Fibroblast of mammary gland (primary cell): ENCODE data around the gene LGALS16.
"Not testable (repeated sequence)": the region's sequence is repeated elsewhere in the genome, so short reads cannot be mapped to it uniquely, and the experiment has no call there.

Source experiments
- DNase-seq: peaks from one replicate; pipeline ENCODE4 v3.0.0-alpha.2; 2010; ENCODE audit warnings: low read depth
- H3K4me3 ChIP-seq: 2 replicates; pipeline ENCODE4 v1.5.1; 2011; ENCODE audit warnings: low read depth, mild to moderate bottlenecking, low read length, moderate library complexity; ENCODE audit not compliant: control insufficient read depth
- CTCF ChIP-seq: conservative IDR thresholded peaks from 2 replicates; pipeline ENCODE4 v1.5.1; 2011; ENCODE audit warnings: low read depth, low read length, inconsistent platforms; ENCODE audit not compliant: control insufficient read depth, insufficient read depth

LGALS16 gene

GRCh38 chr19:39660661-39661060, 4.9 kb downstream of the LGALS16 start:
- H3K4me3 ChIP-seq = no peak overlapping the region
- TF ChIP-seq CTCF = no peak
- no peak for DNase-seq

GRCh38 chr19:39661565-39661964, 5.9 kb downstream of the LGALS16 start:
- TF ChIP-seq CTCF = no peak
- no peak for DNase-seq

GRCh38 chr19:39669860-39670259, 14.1 kb downstream of the LGALS16 start:
- not testable (repeated sequence) for H3K4me3 ChIP-seq, DNase-seq

More at GRCh38 chr19:39661565-39661964, 5.9 kb downstream of the LGALS16 start:
- H3K4me3 ChIP-seq = no peak overlapping the region

GRCh38 chr19:39670998-39671397, 15.3 kb downstream of the LGALS16 start:
- TF ChIP-seq CTCF = no peak
- H3K4me3 ChIP-seq = no peak overlapping the region
- no peak for DNase-seq

GRCh38 chr19:39671739-39672363, 16.1 kb downstream of the LGALS16 start:
- TF ChIP-seq CTCF = peak; percentile 50
- no peak overlapping the region for H3K4me3 ChIP-seq
- peak; percentile 50 for DNase-seq

GRCh38 chr19:39672473-39672872, 16.8 kb downstream of the LGALS16 start:
- DNase-seq = no peak
- no peak for TF ChIP-seq CTCF
- H3K4me3 ChIP-seq = no peak overlapping the region

- H3K4me3 ChIP-seq = not testable (repeated sequence)
These were observed 18.1 kb downstream of the LGALS16 start for GRCh38 chr19:39673862-39674261.

GRCh38 chr19:39676004-39676403, 20.3 kb downstream of the LGALS16 start:
- no peak overlapping the region for H3K4me3 ChIP-seq
- no peak for TF ChIP-seq CTCF
- peak; percentile 3 for DNase-seq

More at GRCh38 chr19:39673862-39674261, 18.1 kb downstream of the LGALS16 start:
- DNase-seq = peak; percentile 4
